Measurements from ENCODE around the gene F2. TPM values are rescaled to one million over a fixed set of nuclear protein-coding genes. Genes with fewer than 3 reads are reported as not detected.
"Not testable (repeated sequence)": the region's sequence is repeated elsewhere in the genome, so short reads cannot be mapped to it uniquely, and the experiment has no call there.

Gene F2
- total RNA-seq: under 1 TPM in 1 of 2 experiments, not detected in 1; 0.16 TPM

DNA sequence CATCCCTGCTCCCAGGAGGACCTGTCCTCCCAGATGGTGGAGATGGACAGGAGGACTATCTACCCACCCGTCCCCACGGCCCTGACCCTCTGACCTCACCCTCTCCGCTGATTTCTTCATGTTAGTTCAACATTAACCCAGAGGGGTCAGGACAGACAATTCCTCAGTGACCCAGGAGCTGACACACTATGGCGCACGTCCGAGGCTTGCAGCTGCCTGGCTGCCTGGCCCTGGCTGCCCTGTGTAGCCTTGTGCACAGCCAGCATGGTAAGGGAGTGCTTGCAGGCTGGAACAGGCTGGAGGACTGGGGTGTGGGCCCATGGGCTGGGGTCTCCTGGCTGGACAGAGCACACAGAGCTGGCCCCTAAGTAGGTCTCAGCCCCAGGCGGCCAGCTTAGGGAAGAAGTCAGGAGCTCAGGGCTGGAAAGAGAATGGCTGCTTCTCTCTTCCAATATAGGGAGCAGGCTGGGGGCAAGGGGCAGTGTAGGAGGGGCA is at the start of gene F2:
Gene F2 (plus strand): TSS at position 166 of the 495 bp plus-strand sequence. CDS start 23 bp downstream, at position 189.
- POLR2A ChIA-PET: no interaction called here
- Mint-ChIP-seq H3K27ac (peak within 1 kb of the TSS; percentile 49), H3K36me3 (ENCODE audit: low read depth) (no peaks in the 10 kb centered on the region), H3K4me1 (ENCODE audit: low read depth) (peaks cover 8% of the 10 kb centered on the region), H3K27me3 (ENCODE audit: low read depth) (no peaks in the 10 kb centered on the region), H3K4me3 (no peak within 1 kb of the TSS), H3K9me3 (ENCODE audit: insufficient read depth) (no peaks in the 10 kb centered on the region)
- DNase-seq: no peak
- CTCF ChIA-PET: no interaction called here
- ATAC-seq: no peak

DNA sequence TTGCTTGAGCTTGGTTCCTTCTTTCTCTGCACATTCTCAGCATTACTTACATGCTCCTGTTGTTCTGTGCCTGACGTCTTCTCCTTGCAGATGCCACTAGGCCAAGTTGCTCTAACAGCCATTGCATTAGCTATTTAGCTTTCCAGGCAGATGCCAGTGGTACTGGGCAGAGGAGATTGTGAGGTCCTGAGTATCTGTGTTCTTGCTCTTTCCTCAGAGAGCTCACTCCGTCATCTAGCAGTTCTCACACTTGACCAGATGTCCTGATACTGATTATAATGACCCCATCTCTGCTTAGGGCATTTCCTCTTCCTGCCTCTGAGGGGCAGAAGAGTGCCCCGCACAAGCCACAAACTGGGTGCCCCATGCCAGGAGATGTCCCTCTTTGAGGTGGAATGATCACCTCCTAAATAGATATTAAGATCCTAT is 49.3 kb upstream of the F2 start:
- Mint-ChIP-seq H3K4me3 (no peak overlapping the region), H3K36me3 (ENCODE audit: low read depth) (peaks cover 61% of the 10 kb centered on the region), H3K27me3 (ENCODE audit: low read depth) (no peaks in the 10 kb centered on the region), H3K9me3 (ENCODE audit: insufficient read depth) (no peaks in the 10 kb centered on the region), H3K27ac (peak overlapping the region; percentile 77), H3K4me1 (ENCODE audit: low read depth) (peaks cover 50% of the 10 kb centered on the region)
- CTCF ChIA-PET: interaction anchor here (0.8 to 3.0 kb wide), 6 partner anchors 13 to 31 kb away, joined by 3 to 22 read pairs (median 4); partner anchors contain the start of genes ARHGAP1 and ZNF408
- DNase-seq (no peak), ATAC-seq (no peak)
- POLR2A ChIA-PET: interaction anchor here (2.1 kb wide), 1 partner anchor 31 kb away, joined by 4 read pairs; the partner anchor contains the start of genes ARHGAP1 and ZNF408

- H3K36me3 Mint-ChIP-seq (ENCODE audit: low read depth): peaks cover 62% of the 10 kb centered on the region
- not testable (repeated sequence) for H3K27me3 Mint-ChIP-seq (ENCODE audit: low read depth); H3K9me3 Mint-ChIP-seq (ENCODE audit: insufficient read depth); DNase-seq
- peak overlapping the region; percentile 61 for H3K4me3 Mint-ChIP-seq
- CTCF ChIA-PET: interaction anchor here (0.6 to 3.0 kb wide), 14 partner anchors 16 to 588 kb away, joined by 3 to 22 read pairs (median 4); partner anchors contain the start of genes ARHGAP1, ATG13, HARBI1 and ZNF408
- ATAC-seq: peak; percentile 6
- peak overlapping the region; percentile 92 for H3K27ac Mint-ChIP-seq
- POLR2A ChIA-PET: interaction anchor here (0.9 to 2.4 kb wide), 7 partner anchors 25 to 77 kb away, joined by 3 to 17 read pairs (median 4); partner anchors contain the start of genes AMBRA1, ARHGAP1 and ZNF408
- peaks cover 58% of the 10 kb centered on the region for H3K4me1 Mint-ChIP-seq (ENCODE audit: low read depth)
These were observed 48.5 kb upstream of the F2 start for GRCh38 chr11:46670521-46670920.

DNA sequence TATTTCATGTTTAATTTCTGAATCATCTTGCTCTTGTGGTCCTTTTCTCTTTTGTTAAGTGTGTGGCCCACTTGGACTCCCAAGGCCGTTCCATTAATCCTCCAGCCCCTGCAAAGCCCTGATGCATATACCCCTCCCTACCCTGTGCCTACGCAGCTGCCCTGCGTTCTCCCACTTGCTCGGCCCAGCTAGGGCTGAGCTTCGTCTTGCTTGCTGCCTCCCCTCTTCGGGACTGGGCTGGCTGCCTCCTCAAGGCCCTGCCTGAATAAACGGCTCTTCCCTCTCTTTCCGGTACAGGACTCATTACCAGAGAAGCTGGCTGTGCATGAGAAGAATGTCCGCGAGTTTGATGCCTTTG is 47.1 kb upstream of the F2 start:
- POLR2A ChIA-PET: interaction anchor here (1.4 to 2.4 kb wide), 2 partner anchors 13 to 29 kb away, joined by 3 to 17 read pairs; partner anchors contain the start of genes ARHGAP1 and ZNF408
- H3K9me3 Mint-ChIP-seq (ENCODE audit: insufficient read depth): no peaks in the 10 kb centered on the region
- CTCF ChIA-PET: interaction anchor here (1.6 to 1.9 kb wide), 4 partner anchors 33 to 112 kb away, joined by 4 to 16 read pairs (median 6); partner anchors contain the start of genes ATG13 and HARBI1

DNA sequence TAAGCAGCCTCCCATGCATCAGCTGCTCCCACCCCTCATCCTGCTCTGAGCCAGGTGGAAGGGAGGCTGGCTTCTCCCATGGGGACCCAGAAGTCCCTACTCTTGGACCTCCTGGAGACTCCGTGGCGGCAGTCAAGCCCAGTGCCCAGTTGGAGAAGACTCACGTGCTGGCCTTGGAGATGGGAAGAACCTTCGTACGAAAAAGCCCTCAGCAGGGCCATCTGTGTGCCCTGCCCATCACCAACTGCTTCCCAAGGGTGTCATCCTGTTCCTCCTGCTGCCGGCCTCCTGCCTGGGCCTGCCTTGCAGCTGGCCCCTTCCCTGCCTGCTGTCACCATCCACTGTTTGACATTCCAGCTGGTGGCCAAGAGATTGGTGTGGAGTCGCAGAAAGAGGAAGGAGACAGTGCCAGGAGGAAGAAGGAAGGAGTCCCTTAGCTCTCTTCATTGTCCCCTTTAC is 46.6 kb upstream of the F2 start:
- DNase-seq: no peak
- CTCF ChIA-PET: interaction anchor here (1.7 kb wide), 1 partner anchor 112 kb away, joined by 7 read pairs; no protein-coding TSS in a partner anchor
- Mint-ChIP-seq H3K36me3 (ENCODE audit: low read depth) (peaks cover 62% of the 10 kb centered on the region), H3K9me3 (ENCODE audit: insufficient read depth) (no peaks in the 10 kb centered on the region), H3K27me3 (ENCODE audit: low read depth) (no peaks in the 10 kb centered on the region), H3K27ac (peak overlapping the region; percentile 92), H3K4me3 (no peak overlapping the region), H3K4me1 (ENCODE audit: low read depth) (peaks cover 73% of the 10 kb centered on the region)
- POLR2A ChIA-PET: interaction anchor here (1.4 to 2.4 kb wide), 2 partner anchors 14 to 28 kb away, joined by 3 to 17 read pairs; partner anchors contain the start of genes ARHGAP1 and ZNF408
- no peak for ATAC-seq

More for the DNA sequence above, 47.1 kb upstream of the F2 start:
- ATAC-seq (no peak), DNase-seq (no peak)
- Mint-ChIP-seq H3K4me3 (peak overlapping the region; percentile 20), H3K36me3 (ENCODE audit: low read depth) (peaks cover 59% of the 10 kb centered on the region), H3K27me3 (ENCODE audit: low read depth) (no peaks in the 10 kb centered on the region), H3K27ac (peak overlapping the region; percentile 92), H3K4me1 (ENCODE audit: low read depth) (peaks cover 68% of the 10 kb centered on the region)

GRCh38 chr11:46673713-46674462 is 45.1 kb upstream of the F2 start:
- CTCF ChIA-PET: interaction anchor here (2.1 to 2.5 kb wide), 2 partner anchors 27 to 56 kb away, joined by 8 to 10 read pairs; partner anchors contain the start of genes ARHGAP1, ATG13 and ZNF408
- ATAC-seq (no peak), DNase-seq (no peak)
- Mint-ChIP-seq H3K27me3 (ENCODE audit: low read depth) (no peaks in the 10 kb centered on the region), H3K9me3 (ENCODE audit: insufficient read depth) (no peaks in the 10 kb centered on the region), H3K36me3 (ENCODE audit: low read depth) (peaks cover 60% of the 10 kb centered on the region), H3K4me3 (no peak overlapping the region), H3K27ac (peak overlapping the region; percentile 92), H3K4me1 (ENCODE audit: low read depth) (peaks cover 73% of the 10 kb centered on the region)
- POLR2A ChIA-PET: interaction anchor here (0.7 to 1.7 kb wide), 4 partner anchors 20 to 1092 kb away, joined by 3 to 8 read pairs (median 4); partner anchors contain the start of genes ARHGAP1 and ZNF408

DNA sequence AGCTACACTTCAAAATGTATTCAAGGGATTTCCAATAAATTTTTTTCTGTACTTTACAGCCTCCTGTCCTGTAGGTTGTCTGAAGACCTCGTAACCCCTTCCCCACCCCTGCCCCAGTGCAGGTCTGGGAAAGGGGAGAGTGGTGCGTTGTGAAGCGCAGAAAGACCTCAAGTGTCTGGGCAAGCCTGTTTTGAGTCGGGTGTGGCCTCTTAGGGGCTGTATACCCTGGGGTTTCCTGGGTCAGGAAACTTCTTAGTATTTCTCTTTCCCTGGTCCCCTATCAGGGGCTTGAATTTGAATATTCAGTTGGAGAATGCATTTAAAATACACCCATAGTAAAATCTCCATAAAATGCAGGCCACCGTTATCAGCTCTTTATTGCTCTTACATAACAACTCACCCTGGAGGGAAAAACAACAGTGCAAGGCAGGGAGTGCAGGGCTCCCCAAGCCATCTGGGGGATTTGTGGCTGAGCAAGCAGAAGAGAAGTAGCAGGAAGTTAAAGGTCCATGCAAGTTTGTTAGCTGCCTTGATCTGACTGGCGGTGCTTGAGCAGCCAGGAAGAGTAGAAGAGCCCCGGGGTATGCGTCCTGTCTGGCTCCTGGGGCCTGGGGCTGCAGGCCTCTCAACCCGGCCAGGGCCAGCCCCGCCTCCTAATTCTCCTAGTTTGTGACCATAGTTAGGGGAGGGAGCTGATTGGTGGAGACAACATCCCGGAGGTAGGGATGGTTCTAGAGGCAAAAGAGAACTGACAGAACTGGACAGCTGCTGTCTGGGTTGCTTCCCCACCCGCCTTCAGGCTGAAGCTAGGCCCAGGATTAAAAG is 44.3 kb upstream of the F2 start:
- ChIA-PET POLR2A (interaction anchor here (0.7 to 1.7 kb wide), 4 partner anchors 19 to 1092 kb away, joined by 3 to 8 read pairs (median 4); partner anchors contain the start of genes ARHGAP1 and ZNF408), CTCF (interaction anchor here (0.6 to 2.5 kb wide), 4 partner anchors 16 to 137 kb away, joined by 3 to 10 read pairs (median 6); partner anchors contain the start of genes ARHGAP1, ATG13 and ZNF408)
- Mint-ChIP-seq H3K27ac (peak overlapping the region; percentile 92), H3K9me3 (ENCODE audit: insufficient read depth) (no peaks in the 10 kb centered on the region), H3K4me1 (ENCODE audit: low read depth) (peaks cover 68% of the 10 kb centered on the region), H3K4me3 (no peak overlapping the region), H3K27me3 (ENCODE audit: low read depth) (no peaks in the 10 kb centered on the region), H3K36me3 (ENCODE audit: low read depth) (peaks cover 56% of the 10 kb centered on the region)
- ATAC-seq (peak; percentile 28), DNase-seq (peak; percentile 44)

DNA sequence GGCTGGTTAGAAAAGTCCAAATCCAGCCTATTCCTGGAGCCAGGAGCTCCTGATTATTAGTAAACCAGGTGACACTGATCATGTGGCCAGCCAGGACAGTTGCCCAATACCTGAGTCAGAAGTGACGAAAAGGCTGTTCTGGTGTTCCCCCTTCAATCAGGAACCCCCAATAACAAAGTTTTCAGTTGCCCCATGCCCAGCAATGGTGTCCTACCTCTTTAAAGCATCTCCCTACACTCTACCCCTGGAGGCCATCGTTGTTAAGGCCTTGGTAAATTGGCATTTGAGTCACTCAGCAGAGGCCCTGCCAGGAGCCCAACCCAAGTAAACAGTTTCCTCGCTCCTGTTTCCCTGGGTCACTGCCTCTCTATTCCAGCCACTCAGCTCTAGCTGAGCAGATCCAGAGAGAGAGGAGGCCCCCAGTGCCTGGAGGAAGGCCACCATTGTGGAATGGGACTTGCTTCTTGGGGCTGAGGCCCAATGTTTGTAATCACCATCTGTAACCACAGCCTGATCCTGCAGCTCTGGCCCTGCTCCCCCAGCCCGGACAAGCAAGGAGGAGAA is 43.6 kb upstream of the F2 start:
- Mint-ChIP-seq H3K36me3 (ENCODE audit: low read depth) (peaks cover 55% of the 10 kb centered on the region), H3K27me3 (ENCODE audit: low read depth) (no peaks in the 10 kb centered on the region)

DNA sequence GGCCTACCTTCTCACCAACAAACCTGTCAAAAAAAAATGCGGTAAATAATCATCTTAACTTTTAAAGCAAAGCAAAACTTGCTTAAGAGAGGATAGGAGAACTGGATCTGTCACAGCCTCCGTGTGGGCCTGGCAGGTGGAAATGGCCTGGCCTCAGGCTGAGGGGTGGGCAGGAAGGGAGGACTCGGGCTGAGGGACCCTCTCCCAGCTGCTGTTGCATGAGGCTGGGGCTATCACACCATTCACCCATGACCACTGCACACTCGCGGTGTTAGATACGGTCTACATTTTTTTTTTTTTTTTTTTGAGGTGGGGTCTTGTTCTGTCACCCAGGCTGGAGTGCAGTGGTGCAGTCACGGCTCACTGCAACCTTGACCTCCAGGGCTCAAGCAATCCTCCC is 43.1 kb upstream of the F2 start:
- H3K27ac Mint-ChIP-seq: peak overlapping the region; percentile 92
- peaks cover 57% of the 10 kb centered on the region for H3K36me3 Mint-ChIP-seq (ENCODE audit: low read depth)
- no peaks in the 10 kb centered on the region for H3K27me3 Mint-ChIP-seq (ENCODE audit: low read depth)
- no peak overlapping the region for H3K4me3 Mint-ChIP-seq
- ATAC-seq (no peak), DNase-seq (no peak)
- H3K9me3 Mint-ChIP-seq (ENCODE audit: insufficient read depth): no peaks in the 10 kb centered on the region
- H3K4me1 Mint-ChIP-seq (ENCODE audit: low read depth): peaks cover 57% of the 10 kb centered on the region
- ChIA-PET CTCF (no interaction called here), POLR2A (interaction anchor here (0.5 kb wide), 1 partner anchor 169 kb away, joined by 4 read pairs; no protein-coding TSS in a partner anchor)

More for the DNA sequence above, 43.6 kb upstream of the F2 start:
- ChIA-PET POLR2A (interaction anchor here (0.5 to 1.7 kb wide), 3 partner anchors 25 to 1091 kb away, joined by 3 to 8 read pairs (median 4); partner anchors contain the start of genes ARHGAP1 and ZNF408), CTCF (interaction anchor here (0.6 to 2.5 kb wide), 4 partner anchors 17 to 138 kb away, joined by 3 to 10 read pairs (median 6); partner anchors contain the start of genes ARHGAP1, ATG13 and ZNF408)
- ATAC-seq: no peak
- Mint-ChIP-seq H3K9me3 (ENCODE audit: insufficient read depth) (no peaks in the 10 kb centered on the region), H3K4me3 (no peak overlapping the region), H3K4me1 (ENCODE audit: low read depth) (peaks cover 62% of the 10 kb centered on the region), H3K27ac (peak overlapping the region; percentile 92)
- DNase-seq: no peak

- CTCF ChIA-PET: no interaction called here
- Mint-ChIP-seq H3K4me1 (ENCODE audit: low read depth) (peaks cover 51% of the 10 kb centered on the region), H3K4me3 (no peak overlapping the region), H3K36me3 (ENCODE audit: low read depth) (peaks cover 53% of the 10 kb centered on the region), H3K9me3 (ENCODE audit: insufficient read depth) (no peaks in the 10 kb centered on the region), H3K27me3 (ENCODE audit: low read depth) (no peaks in the 10 kb centered on the region), H3K27ac (peak overlapping the region; percentile 24)
- POLR2A ChIA-PET: no interaction called here
- DNase-seq (no peak), ATAC-seq (no peak)
These were observed 42.4 kb upstream of the F2 start for GRCh38 chr11:46676436-46677158.

All from activated CD8-positive, alpha-beta T cell treated with anti-CD3 and anti-CD28 coated beads, Interleukin-2, amount 10 ng/mL, durations not matched to agents 7 days and 5 days (primary cell).